Loucy (cell line): Measurements from ENCODE around the gene GLT8D2.

ENCODE experiments used
- CTCF ChIP-seq: fragments of 200-600 bp; sonication (generic); conservative IDR thresholded peaks from 2 replicates; pipeline ENCODE4 v1.5.1; 2014; ENCODE audit warnings: mild to moderate bottlenecking, antibody characterized with exemption, low read length
- EZH2phosphoT487 ChIP-seq: fragments of 200-600 bp; IDR thresholded peaks from 2 replicates; pipeline ENCODE4 v1.6.1; 2018; ENCODE audit warnings: antibody characterized with exemption, mild to moderate bottlenecking, moderate library complexity, borderline replicate concordance

- TF ChIP-seq CTCF (no peak), EZH2phosphoT487 (no peak)
Measured at GRCh38 chr12:104022786-104023185, 27.2 kb downstream of the GLT8D2 start.
